NCI-H748 treated with DMSO at 0.1 percent for 48 hours (cell line): ENCODE measurements around the gene C2CD2.

Experiments
- DNase-seq: peaks from one replicate; lab custom pipeline; 2025; lab: John Stamatoyannopoulos, UW

Gene C2CD2

DNA sequence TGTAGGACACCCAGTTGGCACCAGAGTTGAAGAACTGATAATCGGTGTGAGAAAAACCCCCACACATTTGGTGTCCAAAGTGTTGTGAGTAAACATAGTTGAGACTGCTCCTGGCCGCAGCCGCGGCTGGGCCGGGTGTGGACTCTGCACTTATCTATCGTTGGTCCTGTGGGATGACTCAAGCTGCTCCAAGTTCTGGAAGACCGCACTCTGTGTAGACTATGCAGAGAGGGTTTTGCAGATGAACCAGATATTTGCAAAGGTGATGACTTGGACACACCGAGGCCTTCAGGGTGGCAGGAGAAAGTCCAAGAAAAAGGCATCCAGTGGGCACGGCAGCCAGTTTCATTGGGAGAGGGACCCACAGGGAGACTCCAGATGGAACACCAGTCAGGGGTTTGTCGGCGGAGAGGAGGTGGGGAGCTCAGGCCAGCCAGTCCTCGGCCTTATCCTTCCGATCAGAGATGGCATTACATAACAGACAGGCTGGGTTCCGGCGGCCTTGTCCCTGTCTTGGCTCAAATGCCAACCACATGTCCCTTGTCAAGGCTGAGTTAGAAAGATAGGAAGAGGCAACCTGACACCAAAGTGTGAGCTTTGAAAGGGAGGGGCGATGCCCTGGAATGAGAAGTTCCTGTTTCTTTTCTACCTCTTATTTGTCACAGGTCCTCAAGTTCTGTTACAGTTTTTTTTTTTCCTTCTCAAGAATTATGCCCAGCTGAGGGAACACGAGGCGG lies 21.1 kb downstream of the C2CD2 start:
- DNase-seq: no peak

DNA sequence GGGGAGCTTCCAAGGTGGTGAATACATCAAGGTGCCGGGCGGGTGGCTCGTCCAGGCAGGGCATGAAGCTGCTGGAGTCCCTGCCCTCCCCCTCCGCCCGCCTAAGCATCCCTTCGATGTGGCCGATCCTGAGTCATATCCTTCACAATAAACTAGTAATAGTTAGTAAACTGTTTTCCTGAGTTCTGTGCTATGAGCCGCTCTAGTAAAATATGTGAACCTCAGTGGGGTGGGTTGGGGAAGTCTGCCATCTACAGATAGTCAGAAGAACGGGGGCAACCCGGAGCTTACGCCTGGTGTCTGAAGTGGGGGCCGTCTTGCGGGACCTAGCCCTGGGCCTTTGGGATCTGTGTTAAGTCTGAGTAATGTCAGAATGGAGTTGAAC lies 21.6 kb downstream of the C2CD2 start:
- DNase-seq: no peak

DNA sequence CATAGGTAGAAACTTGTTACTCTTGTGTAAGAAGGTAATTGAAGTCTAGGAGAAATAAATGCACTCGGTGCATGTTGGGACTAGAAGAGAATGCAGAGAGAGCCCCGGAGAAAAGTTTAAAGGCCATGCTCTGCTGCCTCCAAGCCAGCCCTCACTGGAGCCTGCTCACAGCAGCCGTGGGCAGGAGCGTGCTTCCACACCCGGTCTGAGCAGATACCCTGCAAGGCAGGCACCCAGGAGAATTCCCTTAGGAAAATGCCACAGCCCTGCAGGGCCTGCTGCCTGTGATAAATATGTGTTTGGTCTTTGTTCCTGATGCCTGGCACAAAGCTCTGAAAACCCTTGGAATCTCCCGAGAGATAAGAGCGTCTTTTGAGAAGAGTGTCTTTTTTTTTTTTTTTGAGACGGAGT lies 22.8 kb downstream of the C2CD2 start:
- DNase-seq: no peak

GRCh38 chr21:41929248-41929647 lies 24.6 kb downstream of the C2CD2 start:
- no peak for DNase-seq

- DNase-seq: no peak
Measured at GRCh38 chr21:41928621-41929220, 25.1 kb downstream of the C2CD2 start.

GRCh38 chr21:41927727-41928409 lies 25.9 kb downstream of the C2CD2 start:
- no peak for DNase-seq

DNA sequence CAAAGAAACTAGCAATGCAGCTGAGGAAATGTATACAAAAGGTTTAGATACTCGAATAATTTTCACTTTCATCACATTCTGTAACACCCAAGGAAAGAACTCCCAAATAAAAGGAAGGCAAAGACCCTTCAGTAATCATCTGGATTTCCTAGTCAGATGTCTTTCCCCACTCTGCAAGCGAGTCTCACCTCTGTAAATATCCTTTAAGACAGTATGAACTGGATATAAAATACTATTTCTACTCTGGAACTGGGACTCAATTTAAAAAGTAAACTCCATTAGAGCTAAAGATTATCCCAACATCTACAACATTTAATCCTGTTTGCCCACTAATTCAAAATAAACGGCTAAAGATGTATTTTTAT lies 27.0 kb downstream of the C2CD2 start:
- no peak for DNase-seq

DNA sequence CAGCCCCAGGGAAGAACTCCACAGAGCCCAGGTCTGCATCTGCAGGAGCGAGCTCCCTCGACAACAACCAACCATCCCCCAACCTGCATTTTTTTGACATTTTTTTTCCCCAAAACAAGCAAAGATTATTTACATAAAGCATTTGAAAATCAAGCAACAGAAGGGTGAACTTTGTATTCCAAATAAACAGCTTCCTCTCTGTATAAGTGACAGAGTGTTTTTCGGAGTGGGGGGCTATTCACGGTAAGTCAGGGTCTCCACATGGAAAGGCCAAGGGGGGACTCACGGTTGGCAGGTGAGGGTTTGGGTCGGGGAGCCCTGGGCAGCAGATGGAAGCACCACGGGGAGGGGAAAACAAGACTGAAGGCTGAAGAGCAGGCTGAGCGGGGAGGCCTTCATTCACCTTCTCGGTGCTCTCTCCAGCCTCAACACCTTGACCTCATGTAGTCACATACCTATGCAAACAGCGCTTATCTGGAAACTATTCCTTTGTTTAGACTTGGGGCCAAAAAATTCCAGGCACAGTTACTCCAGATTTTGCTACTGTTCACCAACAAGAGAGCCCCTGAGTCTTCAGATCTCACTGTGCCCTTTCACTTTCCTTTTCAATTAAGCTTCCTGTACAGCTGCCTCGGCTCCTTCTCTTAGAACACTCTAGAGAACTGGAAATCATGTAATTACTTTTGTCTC lies 27.6 kb downstream of the C2CD2 start:
- no peak for DNase-seq

- DNase-seq: no peak
Measured at GRCh38 chr21:41925767-41926116, 28.1 kb downstream of the C2CD2 start.

- DNase-seq: no peak
Measured at GRCh38 chr21:41924368-41924754, 29.5 kb downstream of the C2CD2 start.

- no peak for DNase-seq
Measured at GRCh38 chr21:41923631-41924367, 30.0 kb downstream of the C2CD2 start.

DNA sequence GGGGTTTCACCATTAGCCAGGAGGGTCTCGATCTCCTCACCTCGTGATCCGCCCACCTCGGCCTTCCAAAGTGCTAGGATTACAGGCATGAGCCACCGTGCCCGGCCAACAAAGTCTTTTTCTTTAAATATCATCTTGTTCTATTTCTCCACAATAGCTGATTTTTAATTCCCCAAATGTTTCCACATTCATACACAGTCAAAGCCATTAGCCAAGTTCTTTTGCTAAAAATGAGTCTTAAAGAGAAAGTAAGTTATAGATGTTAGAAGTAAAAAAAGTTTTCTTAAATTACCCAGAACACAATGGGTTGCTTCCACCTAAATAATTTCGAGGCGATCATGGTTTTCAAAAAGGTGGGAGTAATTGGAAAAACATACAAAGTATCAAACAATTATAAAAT lies 30.6 kb downstream of the C2CD2 start:
- DNase-seq: no peak

GRCh38 chr21:41921021-41921420 lies 32.8 kb downstream of the C2CD2 start:
- DNase-seq: no peak

- DNase-seq: no peak
Measured at GRCh38 chr21:41920476-41920875, 33.3 kb downstream of the C2CD2 start.

- DNase-seq: no peak
Measured at GRCh38 chr21:41919666-41920398, 34.0 kb downstream of the C2CD2 start.

DNA sequence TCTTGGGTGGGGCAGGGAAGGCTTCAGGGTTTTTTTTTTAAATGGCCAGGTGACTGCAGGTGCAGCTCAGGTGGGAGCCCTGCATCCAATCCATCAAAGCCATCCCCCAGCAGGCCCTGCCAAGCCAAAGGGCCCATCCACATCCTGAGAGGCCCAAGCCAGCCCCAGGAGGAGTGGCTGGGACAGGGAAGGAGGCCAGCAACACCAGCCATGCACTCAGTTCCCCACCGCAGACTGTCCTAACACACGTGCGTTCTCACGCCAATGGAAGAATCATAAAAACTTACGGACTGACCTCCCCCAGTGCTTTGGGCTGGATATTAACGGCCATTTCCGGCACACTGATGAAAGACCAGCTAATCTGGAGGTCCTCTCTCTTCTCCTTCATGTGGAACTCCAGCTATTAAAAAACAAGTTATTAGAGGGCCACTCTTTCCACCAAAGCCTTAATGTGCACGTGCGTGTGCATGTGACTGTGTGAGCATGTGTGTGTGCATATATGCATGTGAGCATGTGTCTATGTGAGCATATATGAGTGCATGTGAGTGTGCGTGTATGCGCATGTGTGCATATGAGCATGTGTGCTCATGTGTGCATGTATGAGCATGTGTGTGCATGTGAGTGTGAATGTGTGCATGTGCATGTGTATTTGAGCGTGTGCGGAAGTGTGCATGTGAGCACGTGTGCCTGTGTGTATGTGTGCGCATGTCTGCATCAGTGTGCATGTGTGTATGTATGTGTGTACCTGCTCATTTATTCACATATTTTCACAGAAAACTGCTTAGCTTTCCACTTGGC lies 35.1 kb downstream of the C2CD2 start:
- DNase-seq: no peak

DNA sequence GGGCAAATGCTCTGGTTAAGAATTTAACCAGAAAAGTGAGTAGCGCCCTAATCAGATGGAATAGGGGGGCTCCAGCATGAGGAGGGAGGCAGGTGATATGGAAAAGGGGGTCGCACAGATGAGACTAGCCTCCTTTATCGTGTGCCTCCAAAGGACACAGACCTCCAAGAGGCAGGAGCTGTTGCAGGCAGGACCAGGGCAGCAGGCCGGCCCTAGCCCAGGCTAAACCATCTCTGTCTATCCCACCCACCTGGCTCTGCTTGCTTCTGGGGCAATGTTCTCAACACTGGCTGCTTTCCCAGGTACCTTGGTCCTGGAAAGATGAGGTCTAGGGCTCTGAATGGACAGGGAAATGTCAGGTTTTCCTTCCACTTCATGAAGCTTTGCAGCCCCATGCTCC lies 36.3 kb downstream of the C2CD2 start:
- no peak for DNase-seq

DNA sequence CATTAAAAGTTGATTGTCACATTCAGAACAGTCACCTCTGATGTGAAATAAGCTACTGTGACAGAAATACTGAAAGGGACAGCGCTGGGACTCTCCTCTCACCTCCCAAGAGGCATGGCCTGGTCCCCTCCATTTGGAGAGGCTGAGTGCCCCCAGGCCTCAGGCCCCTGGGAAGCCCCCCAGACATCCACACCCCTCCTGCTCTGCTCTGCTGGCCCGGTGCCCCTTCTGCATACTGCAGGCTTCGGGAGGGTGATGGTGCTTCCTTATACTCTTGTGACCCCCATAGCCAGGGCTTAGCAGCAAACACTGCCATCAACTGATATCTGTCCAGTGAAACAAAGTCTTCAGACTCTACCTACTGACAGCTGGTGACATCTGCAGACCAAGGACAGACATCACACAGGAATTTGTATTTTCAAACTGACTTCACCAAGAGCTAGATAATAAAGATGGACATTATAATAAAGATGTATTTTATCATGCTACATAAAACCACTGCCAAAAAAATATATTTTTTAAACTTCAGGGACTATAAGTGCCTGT lies 36.9 kb downstream of the C2CD2 start:
- no peak for DNase-seq

DNA sequence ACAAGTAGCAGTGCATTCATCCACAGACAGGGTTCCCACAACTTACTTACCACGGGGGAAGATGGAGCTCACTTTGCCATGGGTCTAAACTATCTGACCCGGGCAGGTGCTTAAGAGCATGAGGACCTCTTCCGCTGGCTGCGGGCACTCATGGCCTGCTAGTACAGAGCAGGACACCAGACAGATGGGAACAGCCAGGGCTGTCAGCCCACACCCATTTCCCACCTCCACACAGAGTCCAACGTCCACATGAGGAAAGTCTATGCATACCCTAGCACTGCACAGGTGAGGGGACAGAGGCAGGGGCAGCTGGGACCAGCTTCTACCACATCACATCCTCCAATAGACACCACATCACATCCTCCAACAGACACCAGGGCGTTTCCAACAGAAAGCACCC lies 38.9 kb downstream of the C2CD2 start:
- no peak for DNase-seq

- no peak for DNase-seq
Measured at GRCh38 chr21:41914358-41914757, 39.5 kb downstream of the C2CD2 start.

GRCh38 chr21:41913230-41913629 lies 40.6 kb downstream of the C2CD2 start:
- no peak for DNase-seq
